ENCODE measurements around the gene BRD1.

Gene BRD1

DNA sequence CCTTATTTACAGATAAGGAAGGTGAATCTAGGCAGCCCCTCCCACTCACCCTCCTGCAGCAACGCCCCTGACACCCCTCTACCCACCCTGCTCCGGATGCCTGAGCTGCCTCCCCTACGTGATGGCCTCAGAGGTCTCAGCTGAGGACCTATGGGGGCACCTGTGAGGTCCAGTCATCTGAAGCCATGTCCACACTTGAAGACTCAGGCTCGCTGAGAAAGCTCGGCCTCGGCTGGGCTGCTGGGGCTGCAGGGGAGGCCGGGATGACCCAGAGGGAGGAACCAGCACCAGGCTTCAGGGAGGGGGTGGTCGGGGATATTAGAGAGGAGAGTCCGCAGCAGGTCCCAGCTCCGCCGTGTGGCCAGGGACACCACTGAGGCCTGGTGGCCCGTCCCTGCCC, 92.8 kb downstream of the BRD1 start:
- DNase-seq (ENCODE audit: low read depth in 2 of 2, low spot score in 1 of 2), result no peak

- no peak for DNase-seq (ENCODE audit: low read depth in 2 of 2, low spot score in 1 of 2)
Measured at GRCh38 chr22:49734390-49734789, 93.3 kb downstream of the BRD1 start.

- DNase-seq (ENCODE audit: low read depth in 2 of 2, low spot score in 1 of 2), result no peak
Measured at GRCh38 chr22:49733631-49734030, 94.0 kb downstream of the BRD1 start.

- no peak for DNase-seq (ENCODE audit: low read depth in 2 of 2, low spot score in 1 of 2)
Measured at GRCh38 chr22:49730656-49731055, 97.0 kb downstream of the BRD1 start.

GRCh38 chr22:49728570-49729271, 99.0 kb downstream of the BRD1 start:
- DNase-seq (ENCODE audit: low read depth in 2 of 2, low spot score in 1 of 2), result no peak

GRCh38 chr22:49727881-49728569, 99.6 kb downstream of the BRD1 start:
- DNase-seq (ENCODE audit: low read depth in 2 of 2, low spot score in 1 of 2), result no peak

DNA sequence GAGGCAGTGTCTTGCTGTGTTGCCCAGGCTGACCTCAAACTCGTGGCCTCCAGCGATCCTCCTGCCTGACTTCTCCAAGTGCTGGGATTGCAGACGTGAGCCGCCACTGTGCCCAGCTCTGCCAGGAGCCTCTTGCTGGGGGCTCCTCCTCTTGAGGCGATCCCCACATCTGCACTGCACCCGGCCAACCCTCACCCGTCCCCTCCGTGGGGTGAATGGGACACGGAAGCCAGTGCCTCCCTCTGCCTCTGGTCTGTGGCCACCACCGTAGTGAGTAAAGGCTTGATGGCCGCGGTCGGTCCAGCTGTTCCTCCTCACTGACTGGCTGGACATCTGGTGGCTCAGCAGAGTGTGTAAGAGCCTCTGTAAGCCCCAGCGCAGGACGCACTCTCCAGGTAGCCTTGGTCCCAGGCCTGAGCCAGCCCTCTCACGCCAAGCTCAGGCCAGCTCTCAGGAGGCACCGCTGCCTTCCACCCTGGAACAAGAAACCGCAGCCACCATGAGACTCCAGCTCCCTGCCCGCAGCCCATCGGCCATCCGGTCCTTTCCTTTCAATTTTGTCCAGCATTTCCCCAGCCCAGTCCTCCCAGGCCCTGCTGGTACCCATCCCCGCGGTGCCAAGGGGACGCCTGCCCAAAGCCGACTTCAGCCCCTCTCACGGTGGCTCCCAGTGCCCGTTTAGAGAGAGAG, 100.3 kb downstream of the BRD1 start:
- no peak for DNase-seq (ENCODE audit: low read depth in 2 of 2, low spot score in 1 of 2)

DNA sequence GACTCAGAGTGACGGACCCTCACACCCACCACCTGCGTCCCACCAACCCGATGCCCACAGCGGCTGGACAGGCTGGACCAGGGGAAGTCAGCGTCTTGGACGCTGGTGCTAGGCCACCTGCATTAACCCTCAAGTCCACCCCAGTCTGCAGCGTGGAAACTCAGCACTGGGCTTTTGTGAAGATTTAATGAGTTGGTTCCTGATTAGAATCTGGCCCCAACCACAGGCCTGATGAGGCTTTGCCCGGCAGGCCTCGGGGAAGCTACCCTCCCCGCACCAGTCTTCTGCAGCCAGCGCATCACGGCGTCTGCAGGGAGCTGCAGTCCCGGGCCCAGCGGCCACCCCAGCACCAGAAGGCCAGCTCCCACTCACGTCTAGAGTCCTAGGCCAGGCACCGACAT, 101.0 kb downstream of the BRD1 start:
- DNase-seq (ENCODE audit: low read depth in 2 of 2, low spot score in 1 of 2), result no peak

DNA sequence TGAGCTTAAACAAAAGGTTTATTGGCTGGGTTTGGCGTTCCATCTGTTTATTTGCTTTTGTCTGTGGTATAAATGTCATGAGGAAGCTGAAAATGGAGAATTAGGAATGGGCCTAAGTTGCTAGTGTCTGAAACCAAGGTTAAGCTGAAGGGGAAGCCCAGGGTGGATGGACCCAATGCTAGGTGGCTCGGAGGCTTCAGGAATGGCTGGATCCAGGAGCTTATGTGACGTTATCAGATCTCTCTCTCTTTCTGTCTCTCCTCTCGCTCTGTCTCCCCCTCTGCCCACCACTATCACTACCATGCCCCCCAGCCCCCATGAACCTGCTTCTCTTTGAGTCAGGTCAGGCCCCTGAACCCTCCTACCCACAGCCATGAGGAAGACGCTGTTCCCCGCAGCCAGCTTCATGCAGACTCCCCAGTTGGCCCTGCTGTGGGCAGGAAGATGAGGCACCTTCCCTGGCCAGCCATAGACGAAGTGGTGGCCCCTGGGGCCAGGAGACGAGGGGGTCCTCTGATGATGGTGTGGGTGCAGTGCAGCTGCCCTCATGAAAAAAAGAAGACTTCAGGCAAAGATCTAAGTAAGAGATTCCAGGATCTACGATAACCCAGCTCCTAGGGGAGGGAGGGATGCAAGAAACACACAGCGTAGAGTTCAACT, 101.5 kb downstream of the BRD1 start:
- no peak for DNase-seq (ENCODE audit: low read depth in 2 of 2, low spot score in 1 of 2)

DNA sequence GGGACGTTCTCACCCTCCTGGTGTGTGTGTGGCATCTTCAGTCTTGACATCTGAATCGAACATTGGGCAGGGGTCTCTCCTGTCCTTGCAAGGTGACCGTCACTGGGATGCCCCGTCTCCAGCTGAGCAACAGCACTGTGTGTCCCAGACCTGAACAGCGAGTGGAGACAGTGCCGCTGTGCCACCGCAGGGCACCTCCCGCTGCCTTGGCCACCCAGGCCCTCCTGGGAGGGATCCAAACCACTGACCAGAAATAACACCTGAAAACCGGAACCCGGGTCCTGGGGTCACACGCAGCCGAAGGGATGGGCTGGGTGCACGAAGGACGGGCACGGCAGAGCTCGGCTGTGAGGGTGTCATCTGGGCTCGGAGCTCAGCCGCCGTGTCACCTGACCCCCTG, 102.2 kb downstream of the BRD1 start:
- DNase-seq (ENCODE audit: low read depth in 2 of 2, low spot score in 1 of 2), result no peak

- DNase-seq (ENCODE audit: low read depth in 2 of 2, low spot score in 1 of 2), result peak; percentile 20 to 48
Measured at GRCh38 chr22:49724893-49725489, 102.7 kb downstream of the BRD1 start.

- no peak for DNase-seq (ENCODE audit: low read depth in 2 of 2, low spot score in 1 of 2)
Measured at GRCh38 chr22:49724030-49724892, 103.4 kb downstream of the BRD1 start.

GRCh38 chr22:49723478-49724029, 104.1 kb downstream of the BRD1 start:
- no peak for DNase-seq (ENCODE audit: low read depth in 2 of 2, low spot score in 1 of 2)
